Left kidney (tissue), 2 donors: Measurements from ENCODE around the gene GAB1. TPM values are rescaled to one million over a fixed set of nuclear protein-coding genes. Genes with fewer than 3 reads are reported as not detected.
"Not testable (repeated sequence)": the region's sequence is repeated elsewhere in the genome, so short reads cannot be mapped to it uniquely, and the experiment has no call there.

Experiments used
- DNase-seq: peaks from one replicate; pipeline ENCODE4 v3.0.0-alpha.2; 2013
- polyA plus RNA-seq: library from polyadenylated mRNA; unstranded; fragments of 120-200 nt; gene quantifications from one replicate; pipeline ENCODE4 v1.2.1, GENCODE V29; 2013; ENCODE audit not compliant: insufficient read length

GAB1 gene
- polyA plus RNA-seq, 1 donor: 62.9 TPM

GRCh38 chr4:143337600-143338287 is 1.1 kb downstream of the GAB1 start:
- no peak for DNase-seq

- no peak for DNase-seq
Observed at GRCh38 chr4:143338313-143338712, 1.6 kb downstream of the GAB1 start.

DNA sequence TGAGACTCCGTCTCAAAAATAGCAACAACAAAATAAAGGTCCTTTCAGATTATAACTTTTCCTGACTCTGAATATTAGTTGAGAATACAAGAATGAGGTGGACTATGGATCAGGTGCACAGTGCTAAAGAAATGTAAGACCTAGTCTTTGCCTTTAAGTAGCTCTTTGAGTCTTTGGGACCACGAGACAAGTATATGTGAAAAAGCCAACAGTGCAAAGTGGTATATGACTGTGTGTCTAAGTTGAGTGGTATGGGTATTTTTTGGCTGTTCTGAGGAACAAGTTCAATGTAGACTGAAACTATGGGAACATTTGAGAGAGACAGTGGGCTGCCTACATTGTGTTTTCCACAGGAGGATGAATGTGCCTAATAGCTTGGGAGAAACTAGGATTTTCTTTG is 2.8 kb downstream of the GAB1 start:
- no peak for DNase-seq

DNA sequence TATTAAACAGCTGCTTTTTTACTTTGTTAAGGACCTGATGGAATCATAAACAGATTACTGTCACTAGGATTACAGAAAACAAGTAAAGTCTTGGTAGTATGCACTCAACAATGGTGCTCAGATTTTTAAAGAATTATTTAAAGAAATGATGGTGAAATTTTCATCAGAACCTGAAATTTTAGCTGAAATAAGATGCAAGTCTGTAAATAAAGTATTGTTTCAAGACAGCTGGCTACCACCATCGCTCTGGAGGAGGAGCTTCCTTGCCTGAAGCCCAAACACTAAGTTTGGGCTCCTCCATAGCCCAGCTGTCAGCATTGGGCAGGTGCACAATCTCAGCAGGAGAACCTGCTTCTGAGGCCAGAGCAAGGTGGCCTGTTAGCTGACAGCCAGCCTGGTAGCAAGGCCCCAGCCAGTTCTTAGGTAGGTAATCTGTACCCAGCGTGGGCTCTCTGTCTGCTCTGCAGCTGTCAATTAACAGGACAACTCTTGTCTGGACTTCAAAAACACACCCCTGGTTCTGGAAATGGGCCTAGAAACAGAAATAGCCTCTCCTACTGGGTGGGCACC is 4.6 kb downstream of the GAB1 start:
- DNase-seq: no peak

- DNase-seq: no peak
Observed at GRCh38 chr4:143343276-143343831, 6.7 kb downstream of the GAB1 start.

DNA sequence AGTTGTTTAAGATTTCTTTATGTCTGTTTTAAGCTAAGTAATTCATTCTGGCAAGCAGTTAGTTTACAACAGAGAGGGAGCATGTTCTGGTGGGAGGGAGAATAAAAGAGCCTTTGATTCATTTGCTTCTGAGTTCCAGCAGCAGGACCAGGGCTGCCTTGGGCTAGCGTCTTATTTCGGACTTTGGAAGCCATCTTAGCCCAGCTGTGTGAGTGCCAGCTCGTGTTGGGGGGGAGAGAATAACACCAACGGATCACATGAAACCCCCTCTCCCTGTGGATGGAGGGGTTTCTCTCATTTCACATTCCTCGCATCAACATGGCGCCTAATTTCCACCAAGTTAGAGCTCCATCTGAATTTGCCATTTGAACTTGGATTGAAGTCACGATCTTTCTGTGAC is 7.4 kb downstream of the GAB1 start:
- no peak for DNase-seq

GRCh38 chr4:143344774-143345173 is 8.1 kb downstream of the GAB1 start:
- DNase-seq: no peak

- no peak for DNase-seq
Observed at GRCh38 chr4:143345356-143345755, 8.7 kb downstream of the GAB1 start.

DNA sequence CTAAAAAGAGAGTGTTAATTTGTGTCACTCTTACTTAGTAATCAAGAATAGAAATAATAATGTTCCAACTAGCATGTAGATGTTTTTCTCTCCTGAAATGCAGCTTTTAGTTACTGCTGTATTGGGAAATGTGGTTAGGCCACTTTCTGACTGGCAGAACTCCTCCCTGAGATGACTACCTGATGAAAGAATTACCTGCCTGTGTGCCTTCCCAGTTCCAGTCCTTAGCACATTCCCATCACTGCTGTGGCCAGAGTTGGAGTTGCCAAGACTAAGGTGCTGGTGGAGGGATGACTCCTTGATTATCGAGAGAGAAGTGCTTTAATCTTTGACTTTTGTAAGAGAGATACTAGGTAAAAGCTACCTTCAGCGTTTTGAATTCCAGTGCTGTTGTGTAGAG is 9.5 kb downstream of the GAB1 start:
- no peak for DNase-seq

DNA sequence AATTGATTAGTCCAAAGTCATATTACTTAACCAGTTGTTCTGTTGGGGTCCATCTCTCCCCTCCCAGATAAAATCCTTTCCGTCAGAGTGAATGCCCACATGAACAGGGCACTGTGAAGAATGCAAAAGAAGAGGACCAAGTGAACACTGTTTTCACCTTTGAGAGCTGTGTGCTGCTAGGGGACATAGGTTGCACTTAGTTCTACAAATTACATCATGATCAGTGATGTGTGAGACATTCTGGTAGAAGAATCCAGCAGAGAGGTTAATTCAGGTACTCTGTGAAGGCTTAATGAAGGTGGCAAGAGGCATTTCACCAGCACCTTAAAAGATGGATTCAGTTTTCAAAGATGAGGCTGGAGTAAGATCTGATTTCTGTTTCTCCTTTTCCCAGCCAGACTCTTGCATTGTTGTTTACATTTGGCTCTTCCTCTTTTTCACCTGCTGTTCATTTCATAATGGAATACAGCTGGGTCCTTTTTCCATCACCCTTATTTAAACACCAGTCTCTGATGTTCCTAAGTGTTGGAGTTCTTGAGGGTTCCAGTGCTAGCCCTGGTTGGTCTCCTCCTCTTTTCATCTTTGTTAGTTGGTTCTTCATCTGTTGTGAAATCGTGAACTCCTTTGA is 10.9 kb downstream of the GAB1 start:
- no peak for DNase-seq

DNA sequence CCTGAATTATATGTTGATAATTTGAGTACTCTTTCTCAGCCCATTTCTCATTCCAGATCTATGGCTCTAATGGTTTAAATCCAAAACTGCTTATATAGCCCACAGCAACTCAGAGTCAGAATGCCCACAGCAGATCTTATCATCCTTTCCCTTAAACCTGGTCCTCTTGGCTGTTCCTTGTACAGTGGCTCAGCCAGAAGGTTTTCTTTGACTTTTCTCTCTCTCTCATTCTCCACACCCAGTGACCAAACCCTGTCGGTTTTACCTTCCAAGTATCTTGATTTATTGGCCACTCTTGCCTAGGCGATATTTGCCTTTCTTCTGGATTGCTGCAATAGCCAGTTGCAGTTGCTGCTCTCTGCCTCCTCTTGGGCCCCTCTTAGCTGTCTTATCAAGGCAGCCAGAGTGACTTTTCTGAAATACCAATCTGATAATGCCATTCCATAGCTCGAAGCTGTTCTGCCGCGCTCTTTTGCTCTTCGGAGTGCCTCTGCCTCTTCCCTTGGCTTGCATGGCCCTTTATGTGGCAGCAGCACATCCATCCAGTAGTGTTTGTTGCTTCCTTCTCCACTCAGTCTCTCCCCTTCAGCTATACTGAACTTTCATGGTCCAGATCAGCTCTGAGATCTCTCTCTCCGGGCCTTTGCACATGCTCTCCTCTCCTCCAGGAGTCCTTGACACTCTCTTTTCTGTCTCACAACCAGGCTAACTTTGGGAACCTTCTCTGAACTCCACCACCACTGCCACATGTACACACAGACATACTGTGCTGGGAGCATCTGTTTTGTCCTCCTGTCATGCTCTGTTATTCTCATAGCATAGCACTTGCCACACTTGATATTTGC is 11.8 kb downstream of the GAB1 start:
- no peak for DNase-seq

GRCh38 chr4:143349858-143350527 is 13.3 kb downstream of the GAB1 start:
- not testable (repeated sequence) for DNase-seq

DNA sequence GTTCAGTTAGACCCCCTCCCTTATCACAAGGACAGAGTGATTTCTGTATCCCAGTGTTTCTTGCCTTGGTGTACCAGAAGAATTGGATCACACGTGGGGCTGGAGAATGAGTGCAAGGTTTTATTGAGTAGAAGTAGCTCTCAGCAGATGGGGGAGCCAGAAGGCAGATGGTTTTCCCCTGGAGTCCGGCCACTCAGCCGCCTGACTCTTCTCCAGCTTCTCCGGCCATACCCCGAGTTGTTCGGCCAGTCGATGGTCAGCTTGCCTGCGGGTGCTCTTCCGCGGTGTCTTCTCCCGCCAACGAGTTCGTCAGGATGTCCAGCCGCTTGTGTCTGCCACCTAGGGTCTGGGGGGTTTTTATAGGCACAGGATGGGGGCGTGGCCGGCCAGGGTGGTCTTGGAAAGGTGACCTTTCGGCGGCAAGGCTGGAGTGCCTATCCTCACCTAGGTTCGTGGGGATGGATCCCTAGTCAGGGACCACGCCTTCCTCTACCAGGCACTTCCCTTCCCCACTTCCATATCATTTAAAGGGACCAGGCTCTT is 14.5 kb downstream of the GAB1 start:
- no peak for DNase-seq

- DNase-seq: no peak
Observed at GRCh38 chr4:143351774-143352451, 15.2 kb downstream of the GAB1 start.

DNA sequence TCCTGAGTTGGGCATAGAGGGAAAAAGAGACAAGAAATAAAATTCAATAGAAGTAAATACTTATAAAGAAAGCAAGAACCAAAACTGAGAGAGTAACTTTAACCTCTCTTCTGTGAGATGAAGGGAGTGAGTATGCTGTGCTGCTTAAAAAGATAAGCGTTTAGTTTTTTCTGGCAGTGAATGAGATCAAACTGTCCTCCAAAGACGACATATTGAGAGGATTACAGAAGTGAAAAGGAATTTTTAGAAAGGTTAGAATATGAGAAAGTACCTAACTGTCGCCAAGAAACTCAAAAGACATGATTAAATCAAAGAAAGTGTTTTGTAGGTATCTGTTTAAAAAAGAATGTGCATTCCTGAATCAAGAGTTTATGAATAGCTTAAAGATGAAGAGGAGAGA is 16.0 kb downstream of the GAB1 start:
- DNase-seq: no peak

DNA sequence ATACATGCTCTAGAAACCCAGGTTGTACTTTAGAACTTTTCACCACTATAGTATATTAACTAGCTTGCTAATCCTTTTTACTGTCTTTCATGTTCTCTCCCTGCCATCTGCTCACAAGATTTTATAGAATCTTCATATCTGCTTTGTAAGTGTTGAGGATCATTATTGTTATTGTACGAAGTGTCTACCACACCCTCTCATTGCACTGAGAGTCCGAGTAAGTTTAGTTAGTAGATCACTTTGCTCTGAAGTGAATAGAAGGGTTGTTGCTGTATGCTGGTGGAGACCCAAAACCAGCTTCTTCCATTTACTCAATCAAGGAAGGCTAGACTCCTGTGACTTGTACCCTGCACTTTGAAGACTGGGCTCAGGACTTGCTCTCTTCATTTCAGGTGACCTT is 17.1 kb downstream of the GAB1 start:
- DNase-seq: no peak

DNA sequence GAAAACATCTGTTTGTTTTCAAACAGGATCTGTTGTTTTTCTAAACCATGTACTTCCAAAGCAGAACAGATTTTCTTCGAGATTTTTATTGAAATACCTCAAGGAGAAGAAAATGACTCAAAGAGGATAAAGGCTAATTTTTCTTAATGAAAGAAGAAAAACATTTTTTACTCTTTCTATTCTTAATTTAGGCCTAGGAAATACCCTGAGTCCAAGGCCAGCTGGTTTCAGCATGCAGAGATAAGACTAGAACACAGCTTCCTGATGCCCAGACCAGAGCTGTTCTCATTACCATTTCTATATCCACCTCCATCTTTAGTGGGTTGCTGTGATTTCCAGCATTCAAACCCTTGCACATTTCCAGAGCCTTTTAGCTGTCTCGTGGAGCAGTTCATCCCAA is 18.3 kb downstream of the GAB1 start:
- DNase-seq: no peak

- no peak for DNase-seq
Observed at GRCh38 chr4:143355540-143356217, 19.0 kb downstream of the GAB1 start.

GRCh38 chr4:143356493-143356892 is 19.8 kb downstream of the GAB1 start:
- no peak for DNase-seq

DNA sequence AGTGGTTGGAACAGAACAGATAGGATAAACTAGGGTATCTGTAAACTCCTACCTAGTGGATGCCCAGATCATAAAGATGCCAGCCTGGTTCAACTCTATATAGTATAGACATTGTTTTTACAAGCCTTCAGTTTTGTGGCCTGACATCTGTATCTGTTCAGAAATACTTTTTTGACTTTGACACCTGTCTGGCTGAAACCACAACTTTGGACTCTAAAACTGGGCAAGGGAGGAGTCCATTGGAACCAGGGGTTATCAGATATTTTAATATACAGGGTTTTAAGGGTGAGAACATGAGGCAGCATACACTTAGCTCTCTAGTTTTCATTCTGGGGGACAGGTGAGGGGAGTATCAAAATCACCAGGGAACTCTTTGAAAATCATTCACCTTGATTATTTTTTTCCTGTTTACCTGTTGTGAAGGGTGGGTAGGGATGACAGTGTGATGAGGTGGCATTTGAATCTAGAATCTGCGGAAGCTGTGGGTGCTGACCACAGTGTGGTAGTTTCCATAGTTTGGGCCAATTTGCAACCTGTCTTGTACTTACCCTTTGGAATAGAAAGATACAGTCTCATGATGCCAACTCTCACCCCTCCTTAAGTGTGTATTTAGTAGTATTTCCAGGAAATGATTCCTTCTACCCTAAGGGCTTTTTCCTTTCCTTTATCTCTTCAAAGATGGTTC is 20.6 kb downstream of the GAB1 start:
- no peak for DNase-seq
